ENCODE measurements around the gene TMEM33. TPM values are rescaled to one million over a fixed set of nuclear protein-coding genes. Genes with fewer than 3 reads are reported as not detected.
A peak's percentile ranks its signal among the peaks of the same experiment; 100 is the strongest.
"Not testable (repeated sequence)": the region's sequence is repeated elsewhere in the genome, so short reads cannot be mapped to it uniquely, and the experiment has no call there.

The TMEM33 gene
- 10 to 100 TPM; 38.7 to 45.6 TPM for total RNA-seq

- peak; percentile 87 to 88 for ATAC-seq
- H3K27ac Mint-ChIP-seq, result peak within 1 kb of the TSS; percentile 95 to 96
- H3K36me3 Mint-ChIP-seq, result peaks cover 24 to 37% of the 10 kb centered on the region in 2 donors
- DNase-seq (ENCODE audit: low spot score in 2 of 2), result peak; percentile 65 to 83
- peaks cover 6 to 7% of the 10 kb centered on the region in 2 donors for H3K9me3 Mint-ChIP-seq
Measured at GRCh38 chr4:41934901-41935651, at the start of gene TMEM33. TMEM33 (plus strand) TSS chr4:41935429; CDS start chr4:41935485, 56 bp downstream.

- DNase-seq (ENCODE audit: low spot score in 2 of 2), result no peak
- Mint-ChIP-seq H3K27ac (no peak overlapping the region), H3K36me3 (peaks cover 0 to 2% of the 10 kb centered on the region in 2 donors), H3K9me3 (no peaks in the 10 kb centered on the region)
- no peak for ATAC-seq
Measured at GRCh38 chr4:41885456-41885855, 49.8 kb upstream of the TMEM33 start.

GRCh38 chr4:41887277-41887676 is 48.0 kb upstream of the TMEM33 start:
- Mint-ChIP-seq H3K9me3 (no peaks in the 10 kb centered on the region), H3K36me3 (no peaks in the 10 kb centered on the region), H3K27ac (no peak overlapping the region)
- no peak for DNase-seq (ENCODE audit: low spot score in 2 of 2)
- ATAC-seq, result no peak

- no peak for ATAC-seq
- H3K36me3 Mint-ChIP-seq, result no peaks in the 10 kb centered on the region
- peak in 1 of 2 donors; percentile 42 for DNase-seq (ENCODE audit: low spot score in 2 of 2)
- no peaks in the 10 kb centered on the region for H3K9me3 Mint-ChIP-seq
- no peak overlapping the region for H3K27ac Mint-ChIP-seq
Measured at GRCh38 chr4:41887821-41888686, 47.2 kb upstream of the TMEM33 start.

- no peak for DNase-seq (ENCODE audit: low spot score in 2 of 2)
- no peak for ATAC-seq
- H3K27ac Mint-ChIP-seq, result no peak overlapping the region
- no peaks in the 10 kb centered on the region for H3K9me3 Mint-ChIP-seq
- H3K36me3 Mint-ChIP-seq, result no peaks in the 10 kb centered on the region
Measured at GRCh38 chr4:41888687-41889074, 46.5 kb upstream of the TMEM33 start.

GRCh38 chr4:41889317-41889716 is 45.9 kb upstream of the TMEM33 start:
- ATAC-seq (no peak), DNase-seq (ENCODE audit: low spot score in 2 of 2) (no peak)
- no peak overlapping the region for H3K27ac Mint-ChIP-seq
- no peaks in the 10 kb centered on the region for H3K9me3 Mint-ChIP-seq
- no peaks in the 10 kb centered on the region for H3K36me3 Mint-ChIP-seq

GRCh38 chr4:41890085-41890484 is 45.1 kb upstream of the TMEM33 start:
- DNase-seq (ENCODE audit: low spot score in 2 of 2) (no peak), ATAC-seq (no peak)
- Mint-ChIP-seq H3K9me3 (no peaks in the 10 kb centered on the region), H3K27ac (no peak overlapping the region), H3K36me3 (no peaks in the 10 kb centered on the region)

- Mint-ChIP-seq H3K9me3 (peaks cover 0 to 4% of the 10 kb centered on the region in 2 donors), H3K27ac (no peak overlapping the region)
- no peak for ATAC-seq
Measured at GRCh38 chr4:41896648-41897047, 38.6 kb upstream of the TMEM33 start.

GRCh38 chr4:41897698-41898097 is 37.5 kb upstream of the TMEM33 start:
- Mint-ChIP-seq H3K36me3 (peaks cover 0 to 8% of the 10 kb centered on the region in 2 donors), H3K27ac (no peak overlapping the region), H3K9me3 (peaks cover 0 to 7% of the 10 kb centered on the region in 2 donors)
- DNase-seq (ENCODE audit: low spot score in 2 of 2) (no peak), ATAC-seq (no peak)

More at GRCh38 chr4:41896648-41897047, 38.6 kb upstream of the TMEM33 start:
- peaks cover 0 to 8% of the 10 kb centered on the region in 2 donors for H3K36me3 Mint-ChIP-seq
- DNase-seq (ENCODE audit: low spot score in 2 of 2), result no peak

GRCh38 chr4:41909136-41909535 is 26.1 kb upstream of the TMEM33 start:
- H3K9me3 Mint-ChIP-seq; DNase-seq (ENCODE audit: low spot score in 2 of 2); ATAC-seq; H3K27ac Mint-ChIP-seq: not testable (repeated sequence)
- peaks cover 4 to 12% of the 10 kb centered on the region in 2 donors for H3K36me3 Mint-ChIP-seq

- no peak for ATAC-seq
- Mint-ChIP-seq H3K36me3 (no peaks in the 10 kb centered on the region), H3K27ac (no peak overlapping the region), H3K9me3 (no peaks in the 10 kb centered on the region)
- DNase-seq (ENCODE audit: low spot score in 2 of 2), result no peak
Measured at GRCh38 chr4:41912546-41912945, 22.7 kb upstream of the TMEM33 start.

- ATAC-seq (no peak), DNase-seq (ENCODE audit: low spot score in 2 of 2) (no peak)
- Mint-ChIP-seq H3K36me3 (no peaks in the 10 kb centered on the region), H3K27ac (no peak overlapping the region), H3K9me3 (no peaks in the 10 kb centered on the region)
Measured at GRCh38 chr4:41913509-41913908, 21.7 kb upstream of the TMEM33 start.

GRCh38 chr4:41918278-41918677 is 17.0 kb upstream of the TMEM33 start:
- Mint-ChIP-seq H3K27ac (no peak overlapping the region), H3K36me3 (peaks cover 11 to 17% of the 10 kb centered on the region in 2 donors), H3K9me3 (peaks cover 9 to 17% of the 10 kb centered on the region in 2 donors)

GRCh38 chr4:41920416-41920815 is 14.8 kb upstream of the TMEM33 start:
- not testable (repeated sequence) for H3K27ac Mint-ChIP-seq; DNase-seq (ENCODE audit: low spot score in 2 of 2)
- peaks cover 11 to 17% of the 10 kb centered on the region in 2 donors for H3K36me3 Mint-ChIP-seq

More at GRCh38 chr4:41918278-41918677, 17.0 kb upstream of the TMEM33 start:
- ATAC-seq, result no peak
- no peak for DNase-seq (ENCODE audit: low spot score in 2 of 2)

GRCh38 chr4:41921476-41921875 is 13.8 kb upstream of the TMEM33 start:
- no peak for ATAC-seq
- no peak overlapping the region for H3K27ac Mint-ChIP-seq
- peaks cover 11 to 17% of the 10 kb centered on the region in 2 donors for H3K36me3 Mint-ChIP-seq
- DNase-seq (ENCODE audit: low spot score in 2 of 2), result no peak
- H3K9me3 Mint-ChIP-seq, result peaks cover 9 to 17% of the 10 kb centered on the region in 2 donors

More at GRCh38 chr4:41920416-41920815, 14.8 kb upstream of the TMEM33 start:
- peaks cover 9 to 17% of the 10 kb centered on the region in 2 donors for H3K9me3 Mint-ChIP-seq
- not testable (repeated sequence) for ATAC-seq

GRCh38 chr4:41927796-41928499 is 7.3 kb upstream of the TMEM33 start:
- no peaks in the 10 kb centered on the region for H3K9me3 Mint-ChIP-seq
- DNase-seq (ENCODE audit: low spot score in 2 of 2) (no peak), ATAC-seq (no peak)
- no peak overlapping the region for H3K27ac Mint-ChIP-seq
- H3K36me3 Mint-ChIP-seq, result peaks cover 0 to 4% of the 10 kb centered on the region in 2 donors
